ENCODE results near the gene CBFB.

CBFB gene

DNA sequence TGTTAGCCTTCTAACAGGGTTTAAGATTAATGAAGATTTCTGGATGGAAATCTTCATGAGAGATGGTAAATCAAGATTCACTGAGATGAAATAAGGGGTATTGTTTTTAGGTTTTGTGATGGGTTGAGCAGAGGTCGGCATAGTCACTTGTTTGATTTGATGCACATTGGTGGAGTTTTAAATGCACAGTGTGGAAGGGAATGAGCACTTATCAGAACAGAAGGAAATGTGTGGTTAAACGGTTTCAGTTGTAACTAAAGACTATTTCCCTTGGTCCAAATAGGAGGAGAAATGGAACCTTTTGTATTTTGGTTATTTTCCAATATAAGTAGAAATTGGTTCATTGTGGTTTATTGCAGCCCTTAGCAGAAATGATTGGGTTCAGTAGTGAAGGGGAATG is 34.1 kb downstream of the CBFB start:
- H3K4me1 ChIP-seq (ENCODE audit: control insufficient read depth in 2 of 2, insufficient read depth in 2 of 2, low read length in 2 of 2), result no peaks in the 10 kb centered on the region
- H3K27me3 ChIP-seq (ENCODE audit: control insufficient read depth in 2 of 2, insufficient read depth in 2 of 2, low read length in 2 of 2), result no peaks in the 10 kb centered on the region
- H3K27ac ChIP-seq (ENCODE audit: low read depth in 2 of 2, low read length in 2 of 2), result no peak overlapping the region
- H3K9me3 ChIP-seq (ENCODE audit: control insufficient read depth in 2 of 2, low read length in 2 of 2), result no peaks in the 10 kb centered on the region
- no peak overlapping the region for H3K9ac ChIP-seq (ENCODE audit: low read depth in 1 of 2, low read length in 2 of 2)
- H3K4me3 ChIP-seq (ENCODE audit: low read length in 2 of 2), result no peak overlapping the region
- H3K36me3 ChIP-seq (ENCODE audit: control insufficient read depth in 2 of 2, insufficient read depth in 2 of 2, low read length in 2 of 2), result peaks cover 9 to 16% of the 10 kb centered on the region in 2 donors

DNA sequence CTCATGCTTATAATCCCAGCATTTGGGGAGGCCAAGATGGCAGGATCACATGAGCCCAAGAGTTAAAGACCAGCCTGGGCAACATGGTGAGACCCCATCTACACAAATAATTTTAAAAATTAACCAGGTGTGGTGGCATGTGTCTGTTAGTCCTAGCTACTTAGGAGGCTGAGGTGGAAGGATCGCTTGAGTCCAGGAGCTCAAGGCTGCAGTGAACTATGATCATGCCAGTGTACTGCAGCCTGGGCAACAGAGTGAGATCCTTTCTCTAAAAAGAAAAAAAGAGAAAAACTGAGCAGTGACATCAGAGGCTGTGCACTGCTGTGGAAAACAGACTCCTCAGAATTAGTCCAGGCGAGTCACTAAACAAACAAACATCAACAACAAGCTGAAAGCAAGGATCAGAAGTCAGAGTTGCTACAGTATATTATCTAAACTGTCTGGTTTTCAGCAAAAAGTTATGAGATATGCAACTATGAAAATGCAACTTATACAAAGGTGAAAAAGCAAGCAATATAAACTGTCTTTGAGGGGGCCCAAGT is 39.3 kb downstream of the CBFB start:
- H3K27ac ChIP-seq (ENCODE audit: low read depth in 2 of 2, low read length in 2 of 2), result no peak overlapping the region
- no peak overlapping the region for H3K9ac ChIP-seq (ENCODE audit: low read depth in 1 of 2, low read length in 2 of 2)
- no peaks in the 10 kb centered on the region for H3K27me3 ChIP-seq (ENCODE audit: control insufficient read depth in 2 of 2, insufficient read depth in 2 of 2, low read length in 2 of 2)
- peaks cover 22 to 31% of the 10 kb centered on the region in 2 donors for H3K36me3 ChIP-seq (ENCODE audit: control insufficient read depth in 2 of 2, insufficient read depth in 2 of 2, low read length in 2 of 2)
- H3K4me3 ChIP-seq (ENCODE audit: low read length in 2 of 2), result no peak overlapping the region
- H3K9me3 ChIP-seq (ENCODE audit: control insufficient read depth in 2 of 2, low read length in 2 of 2), result no peaks in the 10 kb centered on the region
- H3K4me1 ChIP-seq (ENCODE audit: control insufficient read depth in 2 of 2, insufficient read depth in 2 of 2, low read length in 2 of 2), result no peaks in the 10 kb centered on the region

DNA sequence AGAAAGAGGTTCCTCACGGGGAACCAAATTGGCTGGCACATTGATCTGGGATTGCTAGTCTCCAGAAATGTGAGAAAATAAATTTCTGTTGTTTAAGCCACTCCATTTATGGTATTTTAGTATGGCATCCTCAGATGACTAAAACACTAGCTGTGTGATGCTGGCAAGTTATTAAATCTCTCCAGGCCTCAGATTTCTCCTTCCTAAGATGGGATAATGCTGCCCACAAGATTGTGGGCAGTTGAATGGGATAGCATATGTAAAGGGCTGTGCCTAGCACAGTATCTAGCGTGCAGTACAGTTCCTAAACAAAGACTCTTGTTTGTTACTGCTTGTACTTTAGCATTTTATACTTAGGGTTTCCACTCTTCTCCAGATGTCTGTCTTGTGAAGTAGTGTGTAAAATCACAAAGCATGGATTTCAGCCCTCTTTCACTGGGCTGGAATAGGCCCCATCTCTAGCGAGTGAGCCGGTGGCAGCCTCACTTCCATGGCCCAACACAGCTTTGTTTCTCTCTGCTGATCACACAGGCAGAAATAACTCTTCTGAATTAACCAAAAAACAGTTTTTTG is 42.6 kb downstream of the CBFB start:
- Histone ChIP-seq H3K9ac (ENCODE audit: low read depth in 1 of 2, low read length in 2 of 2) (no peak overlapping the region), H3K27me3 (ENCODE audit: control insufficient read depth in 2 of 2, insufficient read depth in 2 of 2, low read length in 2 of 2) (no peaks in the 10 kb centered on the region), H3K4me3 (ENCODE audit: low read length in 2 of 2) (no peak overlapping the region), H3K4me1 (ENCODE audit: control insufficient read depth in 2 of 2, insufficient read depth in 2 of 2, low read length in 2 of 2) (no peaks in the 10 kb centered on the region), H3K36me3 (ENCODE audit: control insufficient read depth in 2 of 2, insufficient read depth in 2 of 2, low read length in 2 of 2) (peaks cover 33 to 34% of the 10 kb centered on the region in 2 donors), H3K27ac (ENCODE audit: low read depth in 2 of 2, low read length in 2 of 2) (no peak overlapping the region), H3K9me3 (ENCODE audit: control insufficient read depth in 2 of 2, low read length in 2 of 2) (no peaks in the 10 kb centered on the region)

DNA sequence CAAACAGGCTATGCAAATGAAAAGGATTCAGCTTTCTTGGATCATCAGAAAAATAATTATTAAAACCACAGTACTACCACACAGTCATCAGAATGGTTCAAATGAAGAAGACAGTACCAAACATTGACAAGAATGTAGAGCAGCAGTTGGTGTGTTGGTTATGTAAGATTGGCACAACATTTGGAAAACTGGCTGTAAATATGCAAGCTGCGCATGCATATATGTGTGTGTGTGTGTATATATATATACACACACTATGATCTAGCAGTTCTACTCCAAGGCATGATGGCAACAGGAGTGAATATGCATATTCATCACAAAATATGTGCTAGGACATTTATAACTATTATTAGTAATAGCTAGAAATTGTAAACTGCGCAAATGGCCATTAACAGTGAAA is 46.4 kb downstream of the CBFB start:
- H3K4me1 ChIP-seq (ENCODE audit: control insufficient read depth in 2 of 2, insufficient read depth in 2 of 2, low read length in 2 of 2), result no peaks in the 10 kb centered on the region
- no peak overlapping the region for H3K4me3 ChIP-seq (ENCODE audit: low read length in 2 of 2)
- no peaks in the 10 kb centered on the region for H3K9me3 ChIP-seq (ENCODE audit: control insufficient read depth in 2 of 2, low read length in 2 of 2)
- peaks cover 24 to 25% of the 10 kb centered on the region in 2 donors for H3K36me3 ChIP-seq (ENCODE audit: control insufficient read depth in 2 of 2, insufficient read depth in 2 of 2, low read length in 2 of 2)
- H3K9ac ChIP-seq (ENCODE audit: low read depth in 1 of 2, low read length in 2 of 2), result no peak overlapping the region
- H3K27ac ChIP-seq (ENCODE audit: low read depth in 2 of 2, low read length in 2 of 2), result no peak overlapping the region
- no peaks in the 10 kb centered on the region for H3K27me3 ChIP-seq (ENCODE audit: control insufficient read depth in 2 of 2, insufficient read depth in 2 of 2, low read length in 2 of 2)

DNA sequence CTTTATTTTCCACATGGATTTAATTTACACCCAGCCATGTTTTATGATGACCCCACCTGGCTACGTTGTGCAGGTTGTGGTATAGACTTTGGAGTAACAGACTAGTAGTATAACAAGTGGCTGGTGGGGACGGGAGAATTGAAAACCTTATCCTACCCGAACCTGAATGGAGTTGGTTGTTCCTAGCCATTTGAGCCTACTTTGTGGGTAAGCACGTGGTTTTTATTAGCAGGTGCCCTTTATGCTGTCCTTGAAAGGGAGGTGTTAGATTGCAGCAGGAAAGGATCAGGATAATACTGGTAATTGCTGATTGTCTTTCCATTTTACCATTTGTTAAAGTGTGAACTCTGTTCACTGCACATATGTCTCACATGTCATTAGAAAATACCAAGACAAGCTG is 48.9 kb downstream of the CBFB start:
- no peak overlapping the region for H3K4me3 ChIP-seq (ENCODE audit: low read length in 2 of 2)
- H3K27me3 ChIP-seq (ENCODE audit: control insufficient read depth in 2 of 2, insufficient read depth in 2 of 2, low read length in 2 of 2), result no peaks in the 10 kb centered on the region
- no peak overlapping the region for H3K9ac ChIP-seq (ENCODE audit: low read depth in 1 of 2, low read length in 2 of 2)
- H3K36me3 ChIP-seq (ENCODE audit: control insufficient read depth in 2 of 2, insufficient read depth in 2 of 2, low read length in 2 of 2), result peaks cover 16 to 25% of the 10 kb centered on the region in 2 donors
- H3K9me3 ChIP-seq (ENCODE audit: control insufficient read depth in 2 of 2, low read length in 2 of 2), result no peaks in the 10 kb centered on the region
- no peaks in the 10 kb centered on the region for H3K4me1 ChIP-seq (ENCODE audit: control insufficient read depth in 2 of 2, insufficient read depth in 2 of 2, low read length in 2 of 2)
- H3K27ac ChIP-seq (ENCODE audit: low read depth in 2 of 2, low read length in 2 of 2), result no peak overlapping the region

DNA sequence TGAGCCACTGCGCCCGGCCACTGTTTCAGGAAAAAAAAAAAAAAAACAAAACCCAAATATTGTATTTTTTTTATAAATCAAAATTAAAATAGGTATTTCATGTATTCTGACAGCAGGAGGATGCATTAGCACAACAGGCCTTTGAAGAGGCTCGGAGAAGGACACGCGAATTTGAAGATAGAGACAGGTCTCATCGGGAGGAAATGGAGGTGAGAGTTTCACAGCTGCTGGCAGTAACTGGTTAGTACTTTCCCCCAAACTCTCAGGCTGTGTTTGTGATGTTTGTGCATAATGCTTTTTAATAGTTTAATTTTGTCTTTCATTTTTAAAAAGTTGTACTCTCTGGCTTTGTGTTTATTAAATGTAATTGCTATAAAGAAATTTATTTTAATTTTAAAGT is 53.2 kb downstream of the CBFB start:
- H3K36me3 ChIP-seq (ENCODE audit: control insufficient read depth in 2 of 2, insufficient read depth in 2 of 2, low read length in 2 of 2), result peaks cover 8 to 11% of the 10 kb centered on the region in 2 donors
- H3K4me3 ChIP-seq (ENCODE audit: low read length in 2 of 2), result no peak overlapping the region
- H3K9me3 ChIP-seq (ENCODE audit: control insufficient read depth in 2 of 2, low read length in 2 of 2), result no peaks in the 10 kb centered on the region
- no peaks in the 10 kb centered on the region for H3K4me1 ChIP-seq (ENCODE audit: control insufficient read depth in 2 of 2, insufficient read depth in 2 of 2, low read length in 2 of 2)
- no peak overlapping the region for H3K9ac ChIP-seq (ENCODE audit: low read depth in 1 of 2, low read length in 2 of 2)
- no peaks in the 10 kb centered on the region for H3K27me3 ChIP-seq (ENCODE audit: control insufficient read depth in 2 of 2, insufficient read depth in 2 of 2, low read length in 2 of 2)
- H3K27ac ChIP-seq (ENCODE audit: low read depth in 2 of 2, low read length in 2 of 2), result no peak overlapping the region

DNA sequence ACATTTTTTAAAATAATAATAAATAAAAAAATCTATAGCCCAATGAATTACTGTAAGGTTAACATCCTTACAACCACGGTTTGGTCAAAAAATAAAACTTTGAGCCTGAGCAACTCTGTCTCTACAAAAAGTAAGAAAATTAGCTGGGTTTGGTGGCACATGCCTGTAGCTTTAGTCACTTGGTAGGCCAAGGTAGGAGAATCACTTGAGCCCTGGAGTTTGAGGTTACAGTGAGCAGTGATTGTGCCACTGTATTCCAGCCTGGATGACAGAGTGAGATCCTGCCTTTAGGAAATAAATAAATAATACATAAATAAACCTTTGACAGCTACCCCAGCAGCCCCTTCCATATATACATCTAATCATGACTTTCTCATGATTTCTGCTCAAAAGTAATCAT is 53.9 kb downstream of the CBFB start:
- no peaks in the 10 kb centered on the region for H3K27me3 ChIP-seq (ENCODE audit: control insufficient read depth in 2 of 2, insufficient read depth in 2 of 2, low read length in 2 of 2)
- no peak overlapping the region for H3K27ac ChIP-seq (ENCODE audit: low read depth in 2 of 2, low read length in 2 of 2)
- peaks cover 6 to 10% of the 10 kb centered on the region in 2 donors for H3K36me3 ChIP-seq (ENCODE audit: control insufficient read depth in 2 of 2, insufficient read depth in 2 of 2, low read length in 2 of 2)
- H3K9me3 ChIP-seq (ENCODE audit: control insufficient read depth in 2 of 2, low read length in 2 of 2), result no peaks in the 10 kb centered on the region
- no peak overlapping the region for H3K9ac ChIP-seq (ENCODE audit: low read depth in 1 of 2, low read length in 2 of 2)
- H3K4me3 ChIP-seq (ENCODE audit: low read length in 2 of 2), result no peak overlapping the region
- H3K4me1 ChIP-seq (ENCODE audit: control insufficient read depth in 2 of 2, insufficient read depth in 2 of 2, low read length in 2 of 2), result no peaks in the 10 kb centered on the region

DNA sequence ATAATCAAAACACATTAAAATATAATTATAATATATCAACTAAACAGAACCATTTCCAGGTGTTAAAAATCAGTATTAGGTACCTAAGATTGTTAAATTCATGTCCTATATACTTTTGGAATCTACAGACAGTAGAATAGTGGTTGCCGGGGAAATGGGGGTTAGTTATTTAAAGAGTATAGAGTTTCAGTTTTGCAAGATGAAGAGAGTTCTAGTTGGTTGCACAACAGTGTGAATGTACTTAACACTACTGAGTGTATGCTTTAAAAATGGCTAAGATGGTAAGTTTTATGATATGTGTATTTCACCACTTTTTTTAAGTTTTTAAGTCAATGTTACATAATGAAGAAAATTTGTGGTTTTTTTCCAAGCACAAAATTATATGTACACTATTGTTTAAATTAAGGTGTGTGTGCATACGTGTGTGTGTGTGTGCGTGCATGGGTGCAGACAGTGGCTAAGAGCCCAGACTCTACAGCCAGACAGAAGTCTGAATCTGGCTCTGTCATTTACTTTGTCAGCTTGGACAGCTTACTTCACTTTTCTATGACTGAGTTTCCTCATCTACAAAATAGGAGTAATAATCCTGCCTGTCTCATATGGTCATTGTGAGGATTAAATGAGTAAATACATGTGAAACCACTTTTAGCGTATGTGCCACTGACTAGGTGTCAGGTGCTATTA is 55.5 kb downstream of the CBFB start:
- Histone ChIP-seq H3K27me3 (ENCODE audit: control insufficient read depth in 2 of 2, insufficient read depth in 2 of 2, low read length in 2 of 2) (no peaks in the 10 kb centered on the region), H3K4me3 (ENCODE audit: low read length in 2 of 2) (no peak overlapping the region), H3K36me3 (ENCODE audit: control insufficient read depth in 2 of 2, insufficient read depth in 2 of 2, low read length in 2 of 2) (peaks cover 6% of the 10 kb centered on the region in 2 donors)

DNA sequence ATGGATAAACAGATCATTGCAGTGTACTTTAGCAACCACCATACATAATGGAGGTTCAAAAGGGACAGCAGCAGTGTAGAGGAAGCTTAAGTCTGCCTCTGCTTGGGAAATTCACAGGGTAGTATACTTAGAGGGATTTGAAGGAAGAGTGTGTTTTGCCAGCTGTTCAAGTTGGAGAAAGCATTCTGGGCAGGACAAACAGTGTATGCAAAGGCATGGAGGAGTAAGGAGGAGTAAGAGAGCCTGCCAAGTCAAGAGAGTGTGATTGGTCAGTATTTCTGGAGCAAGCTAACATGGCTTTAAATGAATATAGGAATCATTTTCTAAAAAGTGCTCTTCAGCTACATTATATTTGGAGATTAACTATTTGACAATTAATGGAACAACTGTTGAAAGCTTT is 57.9 kb downstream of the CBFB start:
- Histone ChIP-seq H3K4me3 (ENCODE audit: low read length in 2 of 2) (no peak overlapping the region), H3K27me3 (ENCODE audit: control insufficient read depth in 2 of 2, insufficient read depth in 2 of 2, low read length in 2 of 2) (no peaks in the 10 kb centered on the region), H3K4me1 (ENCODE audit: control insufficient read depth in 2 of 2, insufficient read depth in 2 of 2, low read length in 2 of 2) (no peaks in the 10 kb centered on the region), H3K9ac (ENCODE audit: low read depth in 1 of 2, low read length in 2 of 2) (no peak overlapping the region), H3K9me3 (ENCODE audit: control insufficient read depth in 2 of 2, low read length in 2 of 2) (no peaks in the 10 kb centered on the region), H3K27ac (ENCODE audit: low read depth in 2 of 2, low read length in 2 of 2) (no peak overlapping the region), H3K36me3 (ENCODE audit: control insufficient read depth in 2 of 2, insufficient read depth in 2 of 2, low read length in 2 of 2) (peaks cover 3 to 6% of the 10 kb centered on the region in 2 donors)

More for the DNA sequence above, 55.5 kb downstream of the CBFB start:
- no peak overlapping the region for H3K9ac ChIP-seq (ENCODE audit: low read depth in 1 of 2, low read length in 2 of 2)
- H3K9me3 ChIP-seq (ENCODE audit: control insufficient read depth in 2 of 2, low read length in 2 of 2), result no peaks in the 10 kb centered on the region
- no peaks in the 10 kb centered on the region for H3K4me1 ChIP-seq (ENCODE audit: control insufficient read depth in 2 of 2, insufficient read depth in 2 of 2, low read length in 2 of 2)
- H3K27ac ChIP-seq (ENCODE audit: low read depth in 2 of 2, low read length in 2 of 2), result no peak overlapping the region

DNA sequence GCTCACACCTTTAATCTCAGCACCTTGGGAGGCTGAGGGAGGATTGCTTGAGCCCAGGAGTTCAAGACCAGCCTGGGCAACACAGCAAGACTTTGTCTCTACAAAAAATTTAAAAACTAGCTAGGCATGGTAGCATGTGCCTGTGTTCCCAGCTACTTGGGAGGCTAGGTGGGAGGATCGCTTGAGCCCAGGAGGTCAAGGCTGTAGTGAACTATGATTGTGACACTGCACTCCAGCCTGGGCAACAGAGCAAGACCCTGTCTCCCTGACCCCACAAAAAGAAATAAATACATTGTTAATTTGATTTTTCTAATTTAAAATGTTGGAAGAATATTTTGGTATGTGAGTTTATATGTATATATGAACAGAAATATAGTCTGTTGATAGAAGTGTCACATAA is 58.3 kb downstream of the CBFB start:
- Histone ChIP-seq H3K27me3 (ENCODE audit: control insufficient read depth in 2 of 2, insufficient read depth in 2 of 2, low read length in 2 of 2) (no peaks in the 10 kb centered on the region), H3K4me3 (ENCODE audit: low read length in 2 of 2) (no peak overlapping the region), H3K9me3 (ENCODE audit: control insufficient read depth in 2 of 2, low read length in 2 of 2) (no peaks in the 10 kb centered on the region), H3K4me1 (ENCODE audit: control insufficient read depth in 2 of 2, insufficient read depth in 2 of 2, low read length in 2 of 2) (no peaks in the 10 kb centered on the region), H3K36me3 (ENCODE audit: control insufficient read depth in 2 of 2, insufficient read depth in 2 of 2, low read length in 2 of 2) (peaks cover 3 to 6% of the 10 kb centered on the region in 2 donors), H3K27ac (ENCODE audit: low read depth in 2 of 2, low read length in 2 of 2) (no peak overlapping the region), H3K9ac (ENCODE audit: low read depth in 1 of 2, low read length in 2 of 2) (no peak overlapping the region)

Measured in mucosa of rectum (tissue), 2 donors.